GM12878 (cell line): ENCODE measurements around the gene EBF3. TPM values are rescaled to one million over a fixed set of nuclear protein-coding genes. Genes with fewer than 3 reads are reported as not detected.

Source experiments
- ATAC-seq: fragments of 200-7000 bp; cut with Tn5 transposase; 3 replicates; pipeline ENCODE4 v1.9.1; 2020; ENCODE audit warnings: mild to moderate bottlenecking, moderate library complexity
- BruUV-seq: library from RNA; stranded (reverse); fragments of 400-500 nt; replicated peaks from 2 replicates; lab custom pipeline; 2021; lab: Mats Ljungman, UMichigan
- CTCF ChIA-PET: fragments of 300-600 bp; sonication (Branson Sonifier 250); formaldehyde crosslinking; extraction: SDS; loops from one replicate; lab custom pipeline; 2021; ENCODE audit warnings: inconsistent platforms; lab: Yijun Ruan, JAX
- POLR2A ChIA-PET: fragments of 350-600 bp; formaldehyde crosslinking; extraction: SDS; loops from one replicate; lab custom pipeline; 2021; ENCODE audit warnings: inconsistent platforms; lab: Charles Lee
- RAD21 ChIA-PET: fragments of 300-600 bp; sonication (Branson Sonifier 250); formaldehyde crosslinking; loops from one replicate; lab custom pipeline; 2023; ENCODE audit warnings: antibody characterized with exemption; ENCODE audit not compliant: unreplicated experiment; lab: Charles Lee
- SMC1A ChIA-PET: fragments of 300-600 bp; sonication (Branson Sonifier 250); formaldehyde crosslinking; loops from one replicate; lab custom pipeline; 2023; ENCODE audit not compliant: unreplicated experiment, uncharacterized antibody; lab: Charles Lee
- DNase-seq: peaks from one replicate; pipeline ENCODE4 v3.0.0-alpha.2; 2011; ENCODE audit warnings: low read depth, low spot score
- FAIRE-seq: peaks from 3 replicates; lab custom pipeline; 2011; peaks lifted over from hg19 to GRCh38; lab: Jason Lieb, UNC
- H2AFZ ChIP-seq: 2 replicates; pipeline ENCODE4 v1.6.0; 2011; ENCODE audit warnings: low read depth, low read length, control low read depth; ENCODE audit not compliant: control insufficient read depth
- H3K27ac ChIP-seq: 2 replicates; pipeline ENCODE4 v1.5.1; 2011; ENCODE audit warnings: control low read depth; ENCODE audit not compliant: control insufficient read depth, insufficient read depth
- H3K27me3 ChIP-seq, 2 experiments: replicated peaks in 1 of 2; 2 replicates each; pipeline versions ENCODE4 v1.6.0 to v1.6.1; 2011; ENCODE audit warnings: low read length in 1 of 2; ENCODE audit not compliant: control insufficient read depth in 2 of 2, insufficient read depth in 2 of 2
- H3K36me3 ChIP-seq, 2 experiments: 2 replicates each; pipeline ENCODE4 v1.5.1; 2011; ENCODE audit warnings: low read length in 1 of 2; ENCODE audit not compliant: control insufficient read depth in 2 of 2, insufficient read depth in 2 of 2
- H3K4me1 ChIP-seq: 2 replicates; pipeline ENCODE4 v1.6.1; 2011; ENCODE audit warnings: mild to moderate bottlenecking, low read length, moderate library complexity, mixed read lengths; ENCODE audit not compliant: control insufficient read depth, insufficient read depth
- H3K4me2 ChIP-seq: 2 replicates; pipeline ENCODE4 v1.6.0; 2011; ENCODE audit warnings: control low read depth; ENCODE audit not compliant: control insufficient read depth, insufficient read depth
- H3K4me3 ChIP-seq: fragments of 200-600 bp; sonication (generic); 2 replicates; pipeline ENCODE4 v1.5.1; 2016
- H3K79me2 ChIP-seq: 2 replicates; pipeline ENCODE4 v1.6.0; 2011; ENCODE audit warnings: low read length; ENCODE audit not compliant: control insufficient read depth, insufficient read depth
- H3K9ac ChIP-seq: 2 replicates; pipeline ENCODE4 v1.8.0; 2011; ENCODE audit warnings: low read length, control low read depth, mixed read lengths; ENCODE audit not compliant: control insufficient read depth, insufficient read depth
- H3K9me3 ChIP-seq: replicated peaks from 3 replicates; pipeline ENCODE4 v1.5.1; 2011; ENCODE audit warnings: mild to moderate bottlenecking, low read length; ENCODE audit not compliant: control insufficient read depth, insufficient read depth
- H4K20me1 ChIP-seq: 2 replicates; pipeline ENCODE4 v1.6.0; 2011; ENCODE audit not compliant: control insufficient read depth, insufficient read depth
- BMI1 ChIP-seq: fragments of 450-650 bp; IDR thresholded peaks from 2 replicates; pipeline ENCODE4 v1.6.1; 2016; ENCODE audit warnings: mild to moderate bottlenecking, moderate library complexity, borderline replicate concordance
- CEBPB ChIP-seq, 2 experiments: fragments of 150-350 bp in 1 of 2; IDR thresholded peaks; 2 replicates each; pipeline ENCODE4 v1.6.1; 2012 to 2014; ENCODE audit warnings: low read depth in 2 of 2, low read length in 2 of 2, borderline replicate concordance in 1 of 2, inconsistent platforms in 1 of 2
- DPF2 ChIP-seq: fragments of 450-650 bp; IDR thresholded peaks from 2 replicates; pipeline ENCODE4 v1.6.1; 2017; ENCODE audit warnings: mild to moderate bottlenecking
- MYC ChIP-seq: IDR thresholded peaks from 2 replicates; pipeline ENCODE4 v1.6.1; 2011; ENCODE audit warnings: mild to moderate bottlenecking, low read length, moderate library complexity, inconsistent platforms; ENCODE audit not compliant: insufficient read depth, insufficient replicate concordance, insufficient read length, severe bottlenecking
- PAX8 ChIP-seq: fragments of 450-650 bp; IDR thresholded peaks from 2 replicates; pipeline ENCODE4 v1.6.1; 2017; ENCODE audit warnings: mild to moderate bottlenecking, moderate library complexity
- POLR2A ChIP-seq: IDR thresholded peaks from 2 replicates; pipeline ENCODE4 v1.6.1; 2011; ENCODE audit warnings: low read depth, mild to moderate bottlenecking, low read length
- RAD21 ChIP-seq: IDR thresholded peaks from 2 replicates; pipeline ENCODE4 v1.6.1; 2011; ENCODE audit warnings: mild to moderate bottlenecking, low read depth, low read length, moderate library complexity; ENCODE audit not compliant: insufficient read depth
- RAD51 ChIP-seq: fragments of 450-650 bp; IDR thresholded peaks from 2 replicates; pipeline ENCODE4 v1.6.1; 2016; ENCODE audit warnings: moderate library complexity, mild to moderate bottlenecking, inconsistent platforms
- SIX5 ChIP-seq: IDR thresholded peaks from 2 replicates; pipeline ENCODE4 v1.6.1; 2011; ENCODE audit warnings: mild to moderate bottlenecking, low read depth, low read length, moderate library complexity; ENCODE audit not compliant: severe bottlenecking
- SMAD1 ChIP-seq: fragments of 450-650 bp; IDR thresholded peaks from 2 replicates; pipeline ENCODE4 v1.6.1; 2018; ENCODE audit warnings: mild to moderate bottlenecking, low read depth; ENCODE audit not compliant: partially characterized antibody
- SUPT20H ChIP-seq: IDR thresholded peaks from 2 replicates; pipeline ENCODE4 v1.6.1; 2011; ENCODE audit warnings: low read depth, mild to moderate bottlenecking, low read length, moderate library complexity, borderline replicate concordance; ENCODE audit not compliant: control insufficient read depth
- ZNF207 ChIP-seq: fragments of 450-650 bp; IDR thresholded peaks from 2 replicates; pipeline ENCODE4 v1.6.1; 2014; ENCODE audit warnings: antibody characterized with exemption, mild to moderate bottlenecking, borderline replicate concordance
- ZSCAN29 ChIP-seq: fragments of 450-650 bp; IDR thresholded peaks from 2 replicates; pipeline ENCODE4 v1.6.1; 2017; ENCODE audit warnings: mild to moderate bottlenecking, moderate library complexity
- WGBS: methylation state at CpG from one replicate; pipeline ENCODE4 v1.1.6; 2016; ENCODE audit warnings: low lambda C conversion rate; ENCODE audit not compliant: insufficient replicate concordance, insufficient coverage; ENCODE audit errors: missing lambda C conversion rate; 5-methylcytosine and 5-hydroxymethylcytosine counted together
- in situ Hi-C: fragments of 300-500 bp; cut with MboI; formaldehyde crosslinking; loops from 9 replicates; pipeline ENCODE4 v1.14.3; 2018; ENCODE audit warnings: mixed read lengths
- intact Hi-C: fragments of 100-400 bp; cut with micrococcal nuclease; formaldehyde crosslinking; loops from one replicate; pipeline ENCODE4 v1.14.2; 2022; ENCODE audit not compliant: unreplicated experiment
- polyA plus RNA-seq, 11 experiments: library from polyadenylated mRNA; depleted of rRNA in 4 of 11; unstranded in 6 of 11; stranded (reverse) in 5 of 11; fragments of >200 nt; fragmentation: Nextera tagmentation in 4 of 11; fragmentation: Illumina TruSeq in 1 of 11; extraction: Ambion mirVana in 4 of 11; extraction: Trizol in 1 of 11; gene quantifications; 1 replicate in 1 of 11; 2 replicates in 10 of 11; pipeline versions ENCODE4 v1.2.1 to v1.2.3, GENCODE V29; 2011 to 2016; ENCODE audit warnings: inconsistent platforms in 2 of 11, missing spikeins in 2 of 11, low read depth in 1 of 11
- total RNA-seq, 4 experiments: library from RNA; depleted of rRNA in 3 of 4; stranded (reverse); fragments of >200 nt in 3 of 4; fragmentation: Illumina TruSeq in 1 of 4; extraction: Trizol in 1 of 4; gene quantifications; 2 replicates each; pipeline versions ENCODE4 v1.2.1 to v1.2.3, GENCODE V29; 2013 to 2021
- TF ChIP-seq, protein P1 (sequence below): fragments of 150-350 bp; IDR thresholded peaks from 2 replicates; pipeline ENCODE4 v1.6.1; 2014; ENCODE audit warnings: mild to moderate bottlenecking, low read depth, low read length
- TF ChIP-seq, protein P2 (sequence below): fragments of 450-650 bp; IDR thresholded peaks from 2 replicates; pipeline ENCODE4 v1.6.1; 2017; ENCODE audit warnings: mild to moderate bottlenecking
- TF ChIP-seq, protein P3 (sequence below): fragments of 450-650 bp; IDR thresholded peaks from 2 replicates; pipeline ENCODE4 v1.6.1; 2016; ENCODE audit warnings: mild to moderate bottlenecking, moderate library complexity, borderline replicate concordance

The EBF3 gene
- total and polyA plus RNA-seq, 10 of the 15 experiments (the other 5 are each of a cell fraction or from before 2014, with no cell fraction given), result not detected

DNA sequence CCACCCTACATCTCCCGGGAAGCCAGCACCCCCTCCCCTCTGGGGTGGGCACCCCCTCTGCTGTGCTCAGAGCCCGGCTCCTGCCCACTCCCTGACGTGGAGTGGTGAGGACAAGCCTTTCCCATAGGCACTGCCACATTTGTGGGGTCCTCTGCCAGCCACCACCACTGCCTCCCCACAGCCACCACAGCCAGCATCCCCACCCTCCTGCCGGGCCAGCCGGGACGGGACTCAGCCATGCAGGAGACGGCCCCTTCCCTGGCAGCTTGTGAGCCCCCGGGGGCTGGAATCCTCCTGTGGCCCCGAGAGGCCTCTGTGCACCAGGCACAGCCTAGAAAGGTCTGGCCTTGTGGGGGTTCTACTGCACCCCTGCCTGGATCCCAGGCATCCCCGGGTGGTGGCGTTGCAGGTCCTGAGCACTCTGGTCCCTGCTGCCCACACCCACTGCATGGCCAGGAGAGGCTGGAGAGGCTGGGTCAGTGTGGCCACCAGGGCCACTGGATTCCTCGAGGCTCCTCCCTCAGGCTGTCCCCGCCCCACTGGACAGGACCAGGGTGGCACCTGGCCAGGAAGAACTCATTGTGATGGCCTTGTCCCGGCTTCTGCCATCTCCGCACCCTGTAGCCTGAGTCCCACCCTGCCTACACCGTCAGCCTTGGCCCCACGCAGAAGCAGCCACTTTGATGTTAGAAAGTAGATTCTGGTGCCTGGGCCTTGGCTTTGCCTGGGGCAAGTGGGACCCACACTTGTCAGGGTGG lies 148.0 kb downstream of the EBF3 start:
- CTCF ChIA-PET, result no interaction called here
- ATAC-seq (no peak), FAIRE-seq (no peak), DNase-seq (no peak)
- SMC1A ChIA-PET, result no interaction called here
- POLR2A ChIA-PET, result no interaction called here
- Histone ChIP-seq H4K20me1 (no peaks in the 10 kb centered on the region), H3K4me2 (no peak overlapping the region), H3K27ac (no peak overlapping the region), H3K36me3 (no peaks in the 10 kb centered on the region), H3K9ac (no peak overlapping the region), H3K27me3 (no peaks in the 10 kb centered on the region), H3K4me3 (no peak overlapping the region), H2AFZ (no peak overlapping the region), H3K79me2 (no peaks in the 10 kb centered on the region), H3K4me1 (no peaks in the 10 kb centered on the region), H3K9me3 (no peaks in the 10 kb centered on the region)
- intact Hi-C loops, result no loop called here
- RAD21 ChIA-PET, result no interaction called here
- in situ Hi-C loops, result no loop called here
- WGBS, result 32% methylated on average over 16 of the region's 17 CpGs
- no TSS peak for BruUV-seq
- TF ChIP-seq, protein P1, sequence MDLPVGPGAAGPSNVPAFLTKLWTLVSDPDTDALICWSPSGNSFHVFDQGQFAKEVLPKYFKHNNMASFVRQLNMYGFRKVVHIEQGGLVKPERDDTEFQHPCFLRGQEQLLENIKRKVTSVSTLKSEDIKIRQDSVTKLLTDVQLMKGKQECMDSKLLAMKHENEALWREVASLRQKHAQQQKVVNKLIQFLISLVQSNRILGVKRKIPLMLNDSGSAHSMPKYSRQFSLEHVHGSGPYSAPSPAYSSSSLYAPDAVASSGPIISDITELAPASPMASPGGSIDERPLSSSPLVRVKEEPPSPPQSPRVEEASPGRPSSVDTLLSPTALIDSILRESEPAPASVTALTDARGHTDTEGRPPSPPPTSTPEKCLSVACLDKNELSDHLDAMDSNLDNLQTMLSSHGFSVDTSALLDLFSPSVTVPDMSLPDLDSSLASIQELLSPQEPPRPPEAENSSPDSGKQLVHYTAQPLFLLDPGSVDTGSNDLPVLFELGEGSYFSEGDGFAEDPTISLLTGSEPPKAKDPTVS, result no peak
- TF ChIP-seq RAD21 (no peak), BMI1 (no peak), ZSCAN29 (no peak), CEBPB (IDR thresholded peaks at IDR 0.05; ENCODE audit: borderline replicate concordance in 1 of 2, low read depth in 2 of 2, low read length in 2 of 2) (no peak), MYC (no peak), SUPT20H (no peak), ZNF207 (no peak), PAX8 (no peak), DPF2 (no peak), SMAD1 (no peak), RAD51 (no peak), SIX5 (no peak), POLR2A (no peak)
- TF ChIP-seq, protein P2, sequence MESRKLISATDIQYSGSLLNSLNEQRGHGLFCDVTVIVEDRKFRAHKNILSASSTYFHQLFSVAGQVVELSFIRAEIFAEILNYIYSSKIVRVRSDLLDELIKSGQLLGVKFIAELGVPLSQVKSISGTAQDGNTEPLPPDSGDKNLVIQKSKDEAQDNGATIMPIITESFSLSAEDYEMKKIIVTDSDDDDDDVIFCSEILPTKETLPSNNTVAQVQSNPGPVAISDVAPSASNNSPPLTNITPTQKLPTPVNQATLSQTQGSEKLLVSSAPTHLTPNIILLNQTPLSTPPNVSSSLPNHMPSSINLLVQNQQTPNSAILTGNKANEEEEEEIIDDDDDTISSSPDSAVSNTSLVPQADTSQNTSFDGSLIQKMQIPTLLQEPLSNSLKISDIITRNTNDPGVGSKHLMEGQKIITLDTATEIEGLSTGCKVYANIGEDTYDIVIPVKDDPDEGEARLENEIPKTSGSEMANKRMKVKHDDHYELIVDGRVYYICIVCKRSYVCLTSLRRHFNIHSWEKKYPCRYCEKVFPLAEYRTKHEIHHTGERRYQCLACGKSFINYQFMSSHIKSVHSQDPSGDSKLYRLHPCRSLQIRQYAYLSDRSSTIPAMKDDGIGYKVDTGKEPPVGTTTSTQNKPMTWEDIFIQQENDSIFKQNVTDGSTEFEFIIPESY, result no peak
- TF ChIP-seq, protein P3, sequence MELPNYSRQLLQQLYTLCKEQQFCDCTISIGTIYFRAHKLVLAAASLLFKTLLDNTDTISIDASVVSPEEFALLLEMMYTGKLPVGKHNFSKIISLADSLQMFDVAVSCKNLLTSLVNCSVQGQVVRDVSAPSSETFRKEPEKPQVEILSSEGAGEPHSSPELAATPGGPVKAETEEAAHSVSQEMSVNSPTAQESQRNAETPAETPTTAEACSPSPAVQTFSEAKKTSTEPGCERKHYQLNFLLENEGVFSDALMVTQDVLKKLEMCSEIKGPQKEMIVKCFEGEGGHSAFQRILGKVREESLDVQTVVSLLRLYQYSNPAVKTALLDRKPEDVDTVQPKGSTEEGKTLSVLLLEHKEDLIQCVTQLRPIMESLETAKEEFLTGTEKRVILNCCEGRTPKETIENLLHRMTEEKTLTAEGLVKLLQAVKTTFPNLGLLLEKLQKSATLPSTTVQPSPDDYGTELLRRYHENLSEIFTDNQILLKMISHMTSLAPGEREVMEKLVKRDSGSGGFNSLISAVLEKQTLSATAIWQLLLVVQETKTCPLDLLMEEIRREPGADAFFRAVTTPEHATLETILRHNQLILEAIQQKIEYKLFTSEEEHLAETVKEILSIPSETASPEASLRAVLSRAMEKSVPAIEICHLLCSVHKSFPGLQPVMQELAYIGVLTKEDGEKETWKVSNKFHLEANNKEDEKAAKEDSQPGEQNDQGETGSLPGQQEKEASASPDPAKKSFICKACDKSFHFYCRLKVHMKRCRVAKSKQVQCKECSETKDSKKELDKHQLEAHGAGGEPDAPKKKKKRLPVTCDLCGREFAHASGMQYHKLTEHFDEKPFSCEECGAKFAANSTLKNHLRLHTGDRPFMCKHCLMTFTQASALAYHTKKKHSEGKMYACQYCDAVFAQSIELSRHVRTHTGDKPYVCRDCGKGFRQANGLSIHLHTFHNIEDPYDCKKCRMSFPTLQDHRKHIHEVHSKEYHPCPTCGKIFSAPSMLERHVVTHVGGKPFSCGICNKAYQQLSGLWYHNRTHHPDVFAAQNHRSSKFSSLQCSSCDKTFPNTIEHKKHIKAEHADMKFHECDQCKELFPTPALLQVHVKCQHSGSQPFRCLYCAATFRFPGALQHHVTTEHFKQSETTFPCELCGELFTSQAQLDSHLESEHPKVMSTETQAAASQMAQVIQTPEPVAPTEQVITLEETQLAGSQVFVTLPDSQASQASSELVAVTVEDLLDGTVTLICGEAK, result no peak
